Activated naive CD8-positive, alpha-beta T cell treated with anti-CD3 and anti-CD28 coated beads, Interleukin-2, amount 10 ng/mL, durations not matched to agents 7 days and 5 days (primary cell): ENCODE results near the gene ZC3H6. TPM values are rescaled to one million over a fixed set of nuclear protein-coding genes. Genes with fewer than 3 reads are reported as not detected.

Experiments used
- ATAC-seq: fragments of 150-1000 bp; cut with Tn5 transposase; one replicate; pipeline ENCODE4 v1.10.0; 2021; ENCODE audit warnings: low read depth, moderate library complexity
- POLR2A ChIA-PET: fragments of 350-600 bp; sonication (Branson Sonifier 250); formaldehyde crosslinking; loops from one replicate; lab custom pipeline; 2021; ENCODE audit warnings: antibody characterized with exemption; lab: Charles Lee
- DNase-seq: peaks from one replicate; pipeline ENCODE4 v3.0.0; 2021
- H3K27ac Mint-ChIP-seq: one replicate; pipeline ENCODE4 v1.8.0; 2022; ENCODE audit warnings: mild to moderate bottlenecking, mixed read lengths
- H3K27me3 Mint-ChIP-seq: one replicate; pipeline ENCODE4 v1.8.0; 2022; ENCODE audit warnings: mild to moderate bottlenecking, moderate library complexity, mixed read lengths
- H3K36me3 Mint-ChIP-seq: one replicate; pipeline ENCODE4 v1.8.0; 2021; ENCODE audit warnings: mild to moderate bottlenecking, mixed read lengths
- H3K4me1 Mint-ChIP-seq: one replicate; pipeline ENCODE4 v1.8.0; 2021; ENCODE audit warnings: mixed read lengths
- H3K4me3 Mint-ChIP-seq: one replicate; pipeline ENCODE4 v1.8.0; 2022; ENCODE audit warnings: mild to moderate bottlenecking, moderate library complexity, mixed read lengths
- H3K9me3 Mint-ChIP-seq: one replicate; pipeline ENCODE4 v1.8.0; 2021; ENCODE audit warnings: mixed read lengths
- total RNA-seq, 2 experiments: library from RNA; stranded (reverse); gene quantifications; one replicate each; pipeline ENCODE4 v1.2.3, GENCODE V29; 2021

ZC3H6 gene
- total RNA-seq, 2 experiments from 2014 or later, result 21.3 to 22.5 TPM

- POLR2A ChIA-PET, result no interaction called here
- ATAC-seq (no peak), DNase-seq (no peak)
- no peaks in the 10 kb centered on the region for H3K27me3 Mint-ChIP-seq
- H3K9me3 Mint-ChIP-seq, result no peaks in the 10 kb centered on the region
- no peak overlapping the region for H3K4me3 Mint-ChIP-seq
- H3K36me3 Mint-ChIP-seq, result peaks cover 1% of the 10 kb centered on the region
- no peaks in the 10 kb centered on the region for H3K4me1 Mint-ChIP-seq
- no peak overlapping the region for H3K27ac Mint-ChIP-seq
Measured at GRCh38 chr2:112293636-112294401, 18.4 kb downstream of the ZC3H6 start.

DNA sequence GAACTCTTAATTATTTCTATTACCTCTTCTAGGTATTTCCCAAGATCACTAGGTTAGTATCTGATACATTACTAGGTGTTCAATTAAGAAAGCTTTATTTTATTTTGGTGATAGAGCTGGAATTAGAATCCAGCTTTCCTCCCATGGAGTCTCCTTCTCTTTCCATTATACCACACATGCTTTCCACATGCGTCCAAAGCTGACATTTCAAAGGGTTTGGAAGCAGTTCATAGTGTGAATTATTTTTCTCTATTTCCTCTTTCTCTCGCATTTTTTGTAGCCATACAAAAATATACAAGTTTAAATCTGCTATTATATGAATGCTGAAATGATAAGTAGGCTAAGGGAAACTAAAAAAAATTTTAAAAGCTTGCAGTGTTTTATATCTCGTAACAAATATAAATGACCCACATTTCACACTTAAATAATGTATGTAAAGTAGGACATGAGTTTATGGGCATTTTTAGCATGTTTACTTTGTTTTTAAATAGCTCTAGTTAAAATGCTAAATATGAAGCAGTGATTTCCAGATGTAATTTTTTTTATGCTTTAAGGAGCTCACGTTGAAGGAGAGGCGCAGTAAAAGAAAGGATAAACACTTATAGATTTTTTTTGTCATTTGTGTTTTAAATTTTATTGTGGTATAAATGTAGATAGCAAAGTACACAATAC, 20.1 kb downstream of the ZC3H6 start:
- Mint-ChIP-seq H3K9me3 (peaks cover 1% of the 10 kb centered on the region), H3K4me1 (no peaks in the 10 kb centered on the region), H3K4me3 (no peak overlapping the region), H3K27ac (no peak overlapping the region), H3K27me3 (no peaks in the 10 kb centered on the region), H3K36me3 (peaks cover 7% of the 10 kb centered on the region)
- POLR2A ChIA-PET, result no interaction called here
- DNase-seq (no peak), ATAC-seq (no peak)

DNA sequence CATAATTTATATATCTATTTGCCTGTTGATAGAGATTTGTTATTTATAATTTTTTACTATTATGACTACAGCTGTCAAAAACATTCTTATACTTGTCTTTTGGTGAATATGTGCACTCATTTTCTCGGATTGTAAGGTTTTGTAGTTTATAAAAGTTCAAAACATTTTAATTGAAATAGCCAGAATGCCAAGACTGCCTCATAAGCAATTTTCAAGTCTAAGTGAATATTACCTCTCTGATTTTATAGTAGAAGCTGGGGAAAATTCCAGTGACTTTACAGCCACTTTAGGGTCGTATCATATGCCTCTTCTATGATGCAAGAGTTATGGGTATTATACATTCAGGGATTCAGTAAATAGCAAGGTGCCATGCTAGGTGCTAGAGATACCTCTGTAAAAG, 21.0 kb downstream of the ZC3H6 start:
- ATAC-seq (no peak), DNase-seq (no peak)
- peaks cover 14% of the 10 kb centered on the region for H3K36me3 Mint-ChIP-seq
- H3K9me3 Mint-ChIP-seq, result peaks cover 1% of the 10 kb centered on the region
- H3K27ac Mint-ChIP-seq, result no peak overlapping the region
- H3K4me3 Mint-ChIP-seq, result no peak overlapping the region
- no peaks in the 10 kb centered on the region for H3K4me1 Mint-ChIP-seq
- no peaks in the 10 kb centered on the region for H3K27me3 Mint-ChIP-seq
- POLR2A ChIA-PET, result no interaction called here

DNA sequence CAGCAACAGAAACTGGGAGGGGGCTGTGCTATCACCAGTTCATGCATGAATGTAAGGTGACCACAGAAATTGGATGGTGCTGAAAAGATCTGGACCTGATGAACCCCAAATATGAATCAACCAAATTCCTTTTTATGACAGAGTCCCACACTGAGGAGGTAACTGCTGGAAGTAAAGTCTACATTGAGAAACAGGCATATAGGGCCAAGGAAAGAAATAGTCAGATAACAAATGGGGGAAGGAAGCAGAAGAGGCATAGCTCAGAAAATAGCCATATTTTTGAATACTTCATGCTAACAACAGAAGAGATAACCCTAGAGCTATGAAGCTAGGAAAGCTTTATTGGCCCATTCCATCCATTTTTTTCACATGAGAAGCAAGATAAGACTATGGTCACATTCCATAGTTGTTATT, 25.8 kb downstream of the ZC3H6 start:
- H3K27me3 Mint-ChIP-seq, result no peaks in the 10 kb centered on the region
- H3K27ac Mint-ChIP-seq, result no peak overlapping the region
- peaks cover 33% of the 10 kb centered on the region for H3K36me3 Mint-ChIP-seq
- no peak for ATAC-seq
- POLR2A ChIA-PET, result no interaction called here
- DNase-seq, result no peak
- H3K4me1 Mint-ChIP-seq, result peaks cover 2% of the 10 kb centered on the region
- peaks cover 1% of the 10 kb centered on the region for H3K9me3 Mint-ChIP-seq
- no peak overlapping the region for H3K4me3 Mint-ChIP-seq

DNA sequence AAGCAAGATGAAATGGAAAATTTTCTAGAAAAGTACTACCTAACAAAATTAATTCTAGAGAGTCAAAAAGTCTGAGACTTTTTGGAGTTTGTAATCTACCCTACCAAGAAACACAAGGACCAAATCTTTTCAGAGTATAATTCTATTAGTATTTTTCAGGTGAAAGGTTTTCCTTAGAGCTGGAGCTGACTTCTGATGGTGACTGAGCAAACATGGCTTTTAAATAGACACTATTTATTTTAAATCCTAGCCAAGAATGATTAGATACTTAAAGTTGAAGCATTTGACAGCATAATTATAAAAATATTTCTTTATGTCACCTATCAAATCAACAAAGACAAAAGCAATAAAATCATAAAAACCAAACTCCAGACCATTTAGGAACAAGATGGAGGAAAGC, 26.6 kb downstream of the ZC3H6 start:
- Mint-ChIP-seq H3K4me3 (no peak overlapping the region), H3K4me1 (peaks cover 2% of the 10 kb centered on the region), H3K27me3 (no peaks in the 10 kb centered on the region), H3K9me3 (peaks cover 1% of the 10 kb centered on the region), H3K27ac (no peak overlapping the region), H3K36me3 (peaks cover 33% of the 10 kb centered on the region)
- DNase-seq (no peak), ATAC-seq (no peak)
- POLR2A ChIA-PET, result no interaction called here

DNA sequence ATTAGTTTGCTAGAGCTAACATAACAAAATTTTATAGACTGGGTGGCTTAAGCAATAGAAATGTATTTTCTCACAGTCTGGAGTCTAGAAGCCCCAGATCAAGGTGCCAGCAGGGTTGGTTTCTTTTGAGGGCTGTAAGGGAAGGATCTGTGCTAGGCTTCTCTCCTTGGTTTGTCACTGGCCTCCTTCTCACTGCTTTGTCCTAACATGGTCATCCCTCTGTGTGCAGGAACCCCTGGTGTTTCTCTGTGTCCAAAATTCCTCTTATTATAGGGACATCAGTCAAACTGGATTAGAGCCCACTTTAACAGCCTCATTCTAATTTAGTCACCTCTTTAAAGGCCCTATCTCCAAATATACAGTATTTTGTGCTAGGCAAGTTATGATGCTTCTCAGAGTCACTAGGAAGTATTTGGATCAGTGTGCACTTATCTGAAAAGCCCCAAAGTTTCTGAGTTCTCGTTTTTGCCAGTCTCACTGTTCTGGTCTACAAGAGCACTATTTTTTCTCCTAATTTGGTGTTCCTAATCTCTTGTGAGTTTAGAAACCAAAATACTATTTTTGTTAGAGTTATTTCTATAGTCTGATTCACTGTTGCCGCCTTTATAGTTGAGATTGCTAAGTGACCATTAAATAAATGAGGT, 29.0 kb downstream of the ZC3H6 start:
- H3K4me3 Mint-ChIP-seq, result no peak overlapping the region
- ATAC-seq (no peak), DNase-seq (no peak)
- H3K36me3 Mint-ChIP-seq, result peaks cover 33% of the 10 kb centered on the region
- POLR2A ChIA-PET, result no interaction called here
- peaks cover 1% of the 10 kb centered on the region for H3K9me3 Mint-ChIP-seq
- peaks cover 2% of the 10 kb centered on the region for H3K4me1 Mint-ChIP-seq
- H3K27me3 Mint-ChIP-seq, result no peaks in the 10 kb centered on the region
- no peak overlapping the region for H3K27ac Mint-ChIP-seq

GRCh38 chr2:112305132-112305531, 29.7 kb downstream of the ZC3H6 start:
- peaks cover 30% of the 10 kb centered on the region for H3K36me3 Mint-ChIP-seq
- ATAC-seq, result no peak
- H3K27me3 Mint-ChIP-seq, result no peaks in the 10 kb centered on the region
- H3K4me3 Mint-ChIP-seq, result no peak overlapping the region
- no peak overlapping the region for H3K27ac Mint-ChIP-seq
- no peak for DNase-seq
- POLR2A ChIA-PET, result no interaction called here
- H3K9me3 Mint-ChIP-seq, result no peaks in the 10 kb centered on the region
- H3K4me1 Mint-ChIP-seq, result peaks cover 2% of the 10 kb centered on the region

DNA sequence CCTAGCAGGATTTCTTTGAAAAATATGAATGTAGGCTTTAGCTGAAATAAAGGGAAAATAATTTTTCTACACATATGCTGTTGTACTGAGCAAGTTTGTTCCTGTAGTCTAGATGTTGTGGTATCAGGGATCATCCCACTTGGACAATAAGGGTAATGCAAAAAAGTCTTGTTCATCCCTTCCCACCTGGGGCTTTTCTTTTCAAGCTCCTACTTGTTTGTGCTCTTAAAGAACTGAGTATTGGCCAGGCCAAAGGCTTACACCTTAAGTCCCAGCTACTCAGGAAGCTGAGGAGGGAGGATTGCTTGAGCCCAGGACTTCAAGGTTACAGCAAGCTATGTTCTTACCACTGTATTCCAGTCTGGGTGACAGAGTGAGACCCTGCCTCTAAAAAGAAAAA, 35.5 kb downstream of the ZC3H6 start:
- POLR2A ChIA-PET, result no interaction called here
- no peak for ATAC-seq
- no peak overlapping the region for H3K27ac Mint-ChIP-seq
- H3K27me3 Mint-ChIP-seq, result no peaks in the 10 kb centered on the region
- H3K36me3 Mint-ChIP-seq, result peaks cover 1% of the 10 kb centered on the region
- H3K4me3 Mint-ChIP-seq, result no peak overlapping the region
- H3K9me3 Mint-ChIP-seq, result no peaks in the 10 kb centered on the region
- DNase-seq, result no peak
- no peaks in the 10 kb centered on the region for H3K4me1 Mint-ChIP-seq

DNA sequence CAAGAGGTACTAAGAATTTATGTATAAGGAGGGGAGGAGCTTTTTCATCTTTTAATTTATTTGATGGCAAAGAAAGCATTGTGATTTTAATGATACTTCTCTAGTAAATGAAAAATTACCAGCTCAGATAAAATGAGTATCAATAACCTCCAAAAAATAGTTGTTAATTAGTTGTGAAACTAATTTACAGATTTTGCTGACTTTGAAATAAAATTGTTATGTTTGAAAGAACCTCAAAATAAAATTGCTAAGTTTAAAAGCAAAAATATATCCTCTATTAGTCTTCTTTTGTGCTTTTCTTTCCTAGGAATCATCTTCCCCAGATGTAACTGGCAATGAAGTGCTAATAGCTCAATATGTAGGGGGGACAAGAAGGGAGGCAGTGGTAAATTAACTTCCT, 36.5 kb downstream of the ZC3H6 start:
- H3K36me3 Mint-ChIP-seq, result peaks cover 2% of the 10 kb centered on the region
- POLR2A ChIA-PET, result no interaction called here
- H3K27ac Mint-ChIP-seq, result no peak overlapping the region
- ATAC-seq (no peak), DNase-seq (no peak)
- H3K4me3 Mint-ChIP-seq, result no peak overlapping the region
- no peaks in the 10 kb centered on the region for H3K27me3 Mint-ChIP-seq
- no peaks in the 10 kb centered on the region for H3K9me3 Mint-ChIP-seq
- H3K4me1 Mint-ChIP-seq, result no peaks in the 10 kb centered on the region

DNA sequence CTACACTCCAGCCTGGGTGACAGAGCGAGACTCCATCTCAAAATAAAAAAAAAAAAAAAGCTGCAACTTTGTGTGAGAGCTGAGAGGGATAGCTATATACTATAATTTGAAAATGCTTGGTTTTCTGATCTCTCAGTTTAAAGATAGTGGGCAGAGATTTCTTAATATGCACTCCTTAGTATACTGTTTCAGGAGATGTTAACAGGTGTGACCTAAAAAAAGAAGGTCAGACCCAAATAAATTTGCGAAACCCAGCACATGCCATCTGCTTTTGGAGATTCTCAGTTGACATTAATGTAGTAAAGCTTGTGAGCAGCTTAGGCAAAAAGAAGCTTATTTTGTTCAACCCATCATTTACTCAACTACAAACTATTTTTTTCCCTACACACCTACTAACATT, 37.4 kb downstream of the ZC3H6 start:
- Mint-ChIP-seq H3K27ac (no peak overlapping the region), H3K4me3 (no peak overlapping the region), H3K36me3 (peaks cover 3% of the 10 kb centered on the region), H3K9me3 (no peaks in the 10 kb centered on the region), H3K4me1 (no peaks in the 10 kb centered on the region), H3K27me3 (no peaks in the 10 kb centered on the region)
- DNase-seq, result no peak
- ATAC-seq, result no peak
- POLR2A ChIA-PET, result no interaction called here

DNA sequence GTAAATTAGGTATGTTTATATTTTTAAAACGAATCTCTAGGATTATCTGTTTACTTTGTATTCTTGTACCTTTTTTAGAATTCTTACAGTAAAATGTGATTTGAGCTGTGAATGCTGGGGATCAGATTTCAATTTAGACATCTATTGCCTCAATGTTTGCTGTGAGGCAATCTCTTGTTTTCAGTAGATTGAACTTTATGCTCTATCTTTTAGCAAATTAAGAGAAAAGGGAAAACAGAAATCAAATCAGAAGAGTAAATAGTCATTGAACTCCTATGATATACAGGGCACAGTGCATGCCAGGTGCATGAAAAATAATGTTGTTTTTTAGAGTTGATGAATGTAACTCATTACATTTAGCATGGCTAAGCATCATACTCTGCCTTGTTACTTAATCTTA, 39.5 kb downstream of the ZC3H6 start:
- no peak for DNase-seq
- Mint-ChIP-seq H3K4me1 (no peaks in the 10 kb centered on the region), H3K9me3 (no peaks in the 10 kb centered on the region), H3K36me3 (peaks cover 5% of the 10 kb centered on the region), H3K27me3 (no peaks in the 10 kb centered on the region), H3K4me3 (no peak overlapping the region), H3K27ac (no peak overlapping the region)
- no peak for ATAC-seq
- POLR2A ChIA-PET, result no interaction called here

GRCh38 chr2:112317303-112318158, 42.1 kb downstream of the ZC3H6 start:
- Mint-ChIP-seq H3K27ac (no peak overlapping the region), H3K4me3 (no peak overlapping the region), H3K36me3 (peaks cover 4% of the 10 kb centered on the region), H3K27me3 (no peaks in the 10 kb centered on the region), H3K9me3 (no peaks in the 10 kb centered on the region), H3K4me1 (no peaks in the 10 kb centered on the region)
- POLR2A ChIA-PET, result no interaction called here
- ATAC-seq (no peak), DNase-seq (no peak)

DNA sequence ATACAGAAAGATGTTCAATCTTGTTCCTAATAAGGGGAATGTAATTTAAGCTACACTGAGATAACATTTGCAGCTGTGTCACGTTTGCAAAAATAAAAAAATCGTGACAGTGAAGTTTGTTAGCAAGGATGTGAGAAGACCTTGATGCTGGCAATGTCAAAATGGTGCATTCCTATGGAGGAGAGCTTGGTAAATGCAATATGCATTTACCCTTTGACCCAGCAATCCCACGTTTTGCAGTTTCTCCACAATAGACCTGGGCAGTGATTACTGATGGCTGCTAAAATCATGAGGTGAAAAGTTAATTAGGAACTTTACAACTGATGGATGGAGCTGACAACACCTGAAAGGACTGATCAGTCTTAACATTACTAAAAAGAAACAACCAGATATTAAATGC, 43.1 kb downstream of the ZC3H6 start:
- no peak overlapping the region for H3K4me3 Mint-ChIP-seq
- H3K27ac Mint-ChIP-seq, result no peak overlapping the region
- POLR2A ChIA-PET, result no interaction called here
- H3K36me3 Mint-ChIP-seq, result peaks cover 4% of the 10 kb centered on the region
- H3K27me3 Mint-ChIP-seq, result no peaks in the 10 kb centered on the region
- no peak for ATAC-seq
- H3K9me3 Mint-ChIP-seq, result no peaks in the 10 kb centered on the region
- DNase-seq, result no peak
- no peaks in the 10 kb centered on the region for H3K4me1 Mint-ChIP-seq
